GM23338 (cell line): Measurements from ENCODE around the gene IMMP2L. TPM values are rescaled to one million over a fixed set of nuclear protein-coding genes. Genes with fewer than 3 reads are reported as not detected.

Experiments
- ATAC-seq: fragments of 200-7000 bp; cut with Tn5 transposase; 3 replicates; pipeline ENCODE4 v1.9.1; 2020
- DNase-seq: peaks from one replicate; pipeline ENCODE4 v3.0.0-alpha.2; 2015; ENCODE audit warnings: low spot score
- H2AFZ ChIP-seq: fragments of 200-600 bp; sonication (generic); 2 replicates; pipeline ENCODE4 v1.8.0; 2016; ENCODE audit warnings: antibody characterized with exemption, mild to moderate bottlenecking, moderate library complexity
- H3F3A ChIP-seq: fragments of 200-600 bp; sonication (generic); replicated peaks from 2 replicates; pipeline ENCODE4 v1.8.0; 2017; ENCODE audit warnings: antibody characterized with exemption, mixed run types, low read depth
- H3K27ac ChIP-seq: fragments of 200-600 bp; sonication (generic); 2 replicates; pipeline ENCODE4 v1.6.1; 2016; ENCODE audit warnings: low read depth
- H3K27me3 ChIP-seq: fragments of 200-600 bp; sonication (generic); 2 replicates; pipeline ENCODE4 v1.8.0; 2016; ENCODE audit warnings: mild to moderate bottlenecking, mixed run types, moderate library complexity; ENCODE audit not compliant: insufficient read depth
- H3K36me3 ChIP-seq: fragments of 200-600 bp; sonication (generic); 2 replicates; pipeline ENCODE4 v1.8.0; 2016; ENCODE audit warnings: mild to moderate bottlenecking; ENCODE audit not compliant: insufficient read depth
- H3K4me1 ChIP-seq: fragments of 200-600 bp; sonication (generic); 2 replicates; pipeline ENCODE4 v1.8.0; 2016; ENCODE audit warnings: mild to moderate bottlenecking, moderate library complexity; ENCODE audit not compliant: insufficient read depth
- H3K4me2 ChIP-seq: fragments of 200-600 bp; sonication (generic); 2 replicates; pipeline ENCODE4 v1.7.1; 2017; ENCODE audit warnings: mixed run types
- H3K4me3 ChIP-seq: fragments of 200-600 bp; sonication (generic); 2 replicates; pipeline ENCODE4 v1.6.1; 2016; ENCODE audit warnings: mixed run types
- H3K79me2 ChIP-seq: fragments of 200-600 bp; sonication (generic); replicated peaks from 2 replicates; pipeline ENCODE4 v1.8.0; 2017; ENCODE audit warnings: mild to moderate bottlenecking; ENCODE audit not compliant: insufficient read depth
- H3K9me2 ChIP-seq: fragments of 200-600 bp; sonication (generic); 2 replicates; pipeline ENCODE4 v1.8.0; 2017; ENCODE audit not compliant: insufficient read depth
- H4K20me1 ChIP-seq: fragments of 200-600 bp; sonication (generic); replicated peaks from 2 replicates; pipeline ENCODE4 v1.8.0; 2017; ENCODE audit warnings: mild to moderate bottlenecking; ENCODE audit not compliant: insufficient read depth
- H3K27ac Mint-ChIP-seq: 2 replicates; pipeline ENCODE4 v1.8.0; 2020; ENCODE audit warnings: inconsistent platforms, mild to moderate bottlenecking, moderate library complexity, mixed read lengths
- H3K27me3 Mint-ChIP-seq: 3 replicates; pipeline ENCODE4 v1.8.0; 2022; ENCODE audit warnings: low read depth, mild to moderate bottlenecking, moderate library complexity, mixed read lengths, inconsistent platforms; ENCODE audit not compliant: insufficient read depth, poor library complexity
- H3K36me3 Mint-ChIP-seq: 3 replicates; pipeline ENCODE4 v1.8.0; 2021; ENCODE audit warnings: low read depth, mild to moderate bottlenecking, inconsistent platforms, moderate library complexity, mixed read lengths
- H3K4me1 Mint-ChIP-seq: 3 replicates; pipeline ENCODE4 v1.8.0; 2020; ENCODE audit warnings: mild to moderate bottlenecking, inconsistent platforms, mixed read lengths
- H3K4me3 Mint-ChIP-seq: 3 replicates; pipeline ENCODE4 v1.8.0; 2021; ENCODE audit warnings: moderate library complexity, mild to moderate bottlenecking, inconsistent platforms, mixed read lengths
- H3K9me3 Mint-ChIP-seq: 3 replicates; pipeline ENCODE4 v1.8.0; 2020; ENCODE audit warnings: moderate library complexity, mild to moderate bottlenecking, inconsistent platforms, mixed read lengths
- CREB1 ChIP-seq: fragments of 250-450 bp; sonication (Bioruptor Pico); IDR thresholded peaks from 2 replicates; pipeline ENCODE4 v1.5.0; 2020; ENCODE audit warnings: low read depth, mild to moderate bottlenecking, moderate library complexity
- EZH2 ChIP-seq: fragments of 200-600 bp; sonication (generic); IDR thresholded peaks from one replicate; pipeline ENCODE4 v1.8.0; 2017; ENCODE audit warnings: antibody characterized with exemption, mild to moderate bottlenecking, low read depth; ENCODE audit not compliant: unreplicated experiment
- EZH2phosphoT487 ChIP-seq: fragments of 200-600 bp; sonication (generic); IDR thresholded peaks from one replicate; pipeline ENCODE4 v1.8.1; 2018; ENCODE audit warnings: antibody characterized with exemption; ENCODE audit not compliant: unreplicated experiment
- JUNB ChIP-seq: IDR thresholded peaks from one replicate; pipeline ENCODE4 v1.6.1; 2016; ENCODE audit warnings: antibody characterized with exemption; ENCODE audit not compliant: unreplicated experiment
- NANOG ChIP-seq: IDR thresholded peaks from 2 replicates; pipeline ENCODE4 v1.6.1; 2016; ENCODE audit warnings: antibody characterized with exemption, borderline replicate concordance
- POLR2AphosphoS5 ChIP-seq: IDR thresholded peaks from 2 replicates; pipeline ENCODE4 v1.6.1; 2016; ENCODE audit warnings: antibody characterized with exemption, low read depth
- STAT1 ChIP-seq: IDR thresholded peaks from one replicate; pipeline ENCODE4 v1.6.1; 2016; ENCODE audit warnings: antibody characterized with exemption; ENCODE audit not compliant: unreplicated experiment
- ZNF114 ChIP-seq: fragments of 250-450 bp; sonication (Bioruptor Pico); IDR thresholded peaks from 2 replicates; pipeline ENCODE4 v1.5.0; 2020; ENCODE audit warnings: mild to moderate bottlenecking, moderate library complexity
- ZNF331 ChIP-seq: fragments of 250-450 bp; sonication (Bioruptor Pico); IDR thresholded peaks from 2 replicates; pipeline ENCODE4 v1.5.0; 2020; ENCODE audit warnings: low read depth, mild to moderate bottlenecking, moderate library complexity
- polyA plus RNA-seq: library from polyadenylated mRNA; unstranded; fragments of >200 nt; fragmentation: Nextera tagmentation; extraction: Ambion mirVana; gene quantifications from 2 replicates; pipeline ENCODE4 v1.2.1, GENCODE V29; 2016
- total RNA-seq: library from RNA; depleted of rRNA; stranded (reverse); fragments of >200 nt; shearing (Covaris generic); gene quantifications from 2 replicates; pipeline ENCODE4 v1.2.3, GENCODE V29; 2014
- TF ChIP-seq, protein P1 (sequence below): IDR thresholded peaks from 2 replicates; pipeline ENCODE4 v1.6.1; 2016; ENCODE audit warnings: antibody characterized with exemption
- TF ChIP-seq, protein P2 (sequence below): fragments of 250-450 bp; sonication (Bioruptor Pico); IDR thresholded peaks from 2 replicates; pipeline ENCODE4 v1.5.0; 2020; ENCODE audit warnings: mild to moderate bottlenecking, moderate library complexity
- TF ChIP-seq, protein P3 (sequence below), 2 experiments: fragments of 200-600 bp in 1 of 2; sonication (generic) in 1 of 2; conservative IDR thresholded peaks; 2 replicates each; pipeline versions ENCODE4 v1.5.1 to v1.6.1; 2016 to 2017; ENCODE audit warnings: antibody characterized with exemption in 2 of 2, low read depth in 2 of 2, mild to moderate bottlenecking in 2 of 2, moderate library complexity in 1 of 2
- TF ChIP-seq, protein P4 (sequence below): IDR thresholded peaks from one replicate; pipeline ENCODE4 v1.6.1; 2018; ENCODE audit warnings: antibody characterized with exemption; ENCODE audit not compliant: unreplicated experiment

Gene IMMP2L
- total and polyA plus RNA-seq, 2 experiments from 2014 or later, result 7.3 to 14.0 TPM

DNA sequence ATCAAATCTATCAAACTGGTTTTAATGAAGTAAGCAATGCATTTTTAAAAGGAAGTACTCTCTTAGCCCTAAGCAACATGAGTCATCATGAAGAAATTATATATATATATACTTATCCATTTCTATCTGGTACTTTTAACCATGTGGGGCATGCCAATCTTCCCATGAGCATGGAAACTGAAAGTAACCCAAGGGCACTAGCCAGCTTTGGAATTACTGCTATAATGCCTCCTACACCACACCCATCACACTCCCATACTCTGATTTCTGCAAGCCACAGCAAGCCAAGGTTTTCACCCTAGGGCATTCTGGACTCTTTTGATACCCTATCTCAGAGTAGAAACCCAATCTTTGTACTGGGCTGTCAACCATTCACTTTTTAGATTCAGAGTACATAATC, 204.6 kb downstream of the IMMP2L start:
- Histone ChIP-seq H3K4me2 (no peak overlapping the region), H3K27me3 (no peaks in the 10 kb centered on the region), H3K9me2 (no peaks in the 10 kb centered on the region), H3K36me3 (no peaks in the 10 kb centered on the region), H3K4me1 (0 out of 2 replicates have a peak, but pooled peaks cover 2% of the 10 kb centered on the region), H4K20me1 (no peaks in the 10 kb centered on the region), H2AFZ (no peak overlapping the region), H3K4me3 (no peak overlapping the region), H3F3A (no peaks in the 10 kb centered on the region), H3K79me2 (no peaks in the 10 kb centered on the region), H3K27ac (no peak overlapping the region)
- H3K36me3 Mint-ChIP-seq, result no peaks in the 10 kb centered on the region
- no peaks in the 10 kb centered on the region for H3K27me3 Mint-ChIP-seq
- H3K4me1 Mint-ChIP-seq, result peaks cover 3% of the 10 kb centered on the region; the same call in 2 of the 3 replicates
- no peak overlapping the region for H3K27ac Mint-ChIP-seq
- H3K9me3 Mint-ChIP-seq, result no peaks in the 10 kb centered on the region
- no peak overlapping the region for H3K4me3 Mint-ChIP-seq
- no peak for DNase-seq
- TF ChIP-seq, protein P1, sequence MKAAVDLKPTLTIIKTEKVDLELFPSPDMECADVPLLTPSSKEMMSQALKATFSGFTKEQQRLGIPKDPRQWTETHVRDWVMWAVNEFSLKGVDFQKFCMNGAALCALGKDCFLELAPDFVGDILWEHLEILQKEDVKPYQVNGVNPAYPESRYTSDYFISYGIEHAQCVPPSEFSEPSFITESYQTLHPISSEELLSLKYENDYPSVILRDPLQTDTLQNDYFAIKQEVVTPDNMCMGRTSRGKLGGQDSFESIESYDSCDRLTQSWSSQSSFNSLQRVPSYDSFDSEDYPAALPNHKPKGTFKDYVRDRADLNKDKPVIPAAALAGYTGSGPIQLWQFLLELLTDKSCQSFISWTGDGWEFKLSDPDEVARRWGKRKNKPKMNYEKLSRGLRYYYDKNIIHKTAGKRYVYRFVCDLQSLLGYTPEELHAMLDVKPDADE, result no peak
- TF ChIP-seq, protein P2, sequence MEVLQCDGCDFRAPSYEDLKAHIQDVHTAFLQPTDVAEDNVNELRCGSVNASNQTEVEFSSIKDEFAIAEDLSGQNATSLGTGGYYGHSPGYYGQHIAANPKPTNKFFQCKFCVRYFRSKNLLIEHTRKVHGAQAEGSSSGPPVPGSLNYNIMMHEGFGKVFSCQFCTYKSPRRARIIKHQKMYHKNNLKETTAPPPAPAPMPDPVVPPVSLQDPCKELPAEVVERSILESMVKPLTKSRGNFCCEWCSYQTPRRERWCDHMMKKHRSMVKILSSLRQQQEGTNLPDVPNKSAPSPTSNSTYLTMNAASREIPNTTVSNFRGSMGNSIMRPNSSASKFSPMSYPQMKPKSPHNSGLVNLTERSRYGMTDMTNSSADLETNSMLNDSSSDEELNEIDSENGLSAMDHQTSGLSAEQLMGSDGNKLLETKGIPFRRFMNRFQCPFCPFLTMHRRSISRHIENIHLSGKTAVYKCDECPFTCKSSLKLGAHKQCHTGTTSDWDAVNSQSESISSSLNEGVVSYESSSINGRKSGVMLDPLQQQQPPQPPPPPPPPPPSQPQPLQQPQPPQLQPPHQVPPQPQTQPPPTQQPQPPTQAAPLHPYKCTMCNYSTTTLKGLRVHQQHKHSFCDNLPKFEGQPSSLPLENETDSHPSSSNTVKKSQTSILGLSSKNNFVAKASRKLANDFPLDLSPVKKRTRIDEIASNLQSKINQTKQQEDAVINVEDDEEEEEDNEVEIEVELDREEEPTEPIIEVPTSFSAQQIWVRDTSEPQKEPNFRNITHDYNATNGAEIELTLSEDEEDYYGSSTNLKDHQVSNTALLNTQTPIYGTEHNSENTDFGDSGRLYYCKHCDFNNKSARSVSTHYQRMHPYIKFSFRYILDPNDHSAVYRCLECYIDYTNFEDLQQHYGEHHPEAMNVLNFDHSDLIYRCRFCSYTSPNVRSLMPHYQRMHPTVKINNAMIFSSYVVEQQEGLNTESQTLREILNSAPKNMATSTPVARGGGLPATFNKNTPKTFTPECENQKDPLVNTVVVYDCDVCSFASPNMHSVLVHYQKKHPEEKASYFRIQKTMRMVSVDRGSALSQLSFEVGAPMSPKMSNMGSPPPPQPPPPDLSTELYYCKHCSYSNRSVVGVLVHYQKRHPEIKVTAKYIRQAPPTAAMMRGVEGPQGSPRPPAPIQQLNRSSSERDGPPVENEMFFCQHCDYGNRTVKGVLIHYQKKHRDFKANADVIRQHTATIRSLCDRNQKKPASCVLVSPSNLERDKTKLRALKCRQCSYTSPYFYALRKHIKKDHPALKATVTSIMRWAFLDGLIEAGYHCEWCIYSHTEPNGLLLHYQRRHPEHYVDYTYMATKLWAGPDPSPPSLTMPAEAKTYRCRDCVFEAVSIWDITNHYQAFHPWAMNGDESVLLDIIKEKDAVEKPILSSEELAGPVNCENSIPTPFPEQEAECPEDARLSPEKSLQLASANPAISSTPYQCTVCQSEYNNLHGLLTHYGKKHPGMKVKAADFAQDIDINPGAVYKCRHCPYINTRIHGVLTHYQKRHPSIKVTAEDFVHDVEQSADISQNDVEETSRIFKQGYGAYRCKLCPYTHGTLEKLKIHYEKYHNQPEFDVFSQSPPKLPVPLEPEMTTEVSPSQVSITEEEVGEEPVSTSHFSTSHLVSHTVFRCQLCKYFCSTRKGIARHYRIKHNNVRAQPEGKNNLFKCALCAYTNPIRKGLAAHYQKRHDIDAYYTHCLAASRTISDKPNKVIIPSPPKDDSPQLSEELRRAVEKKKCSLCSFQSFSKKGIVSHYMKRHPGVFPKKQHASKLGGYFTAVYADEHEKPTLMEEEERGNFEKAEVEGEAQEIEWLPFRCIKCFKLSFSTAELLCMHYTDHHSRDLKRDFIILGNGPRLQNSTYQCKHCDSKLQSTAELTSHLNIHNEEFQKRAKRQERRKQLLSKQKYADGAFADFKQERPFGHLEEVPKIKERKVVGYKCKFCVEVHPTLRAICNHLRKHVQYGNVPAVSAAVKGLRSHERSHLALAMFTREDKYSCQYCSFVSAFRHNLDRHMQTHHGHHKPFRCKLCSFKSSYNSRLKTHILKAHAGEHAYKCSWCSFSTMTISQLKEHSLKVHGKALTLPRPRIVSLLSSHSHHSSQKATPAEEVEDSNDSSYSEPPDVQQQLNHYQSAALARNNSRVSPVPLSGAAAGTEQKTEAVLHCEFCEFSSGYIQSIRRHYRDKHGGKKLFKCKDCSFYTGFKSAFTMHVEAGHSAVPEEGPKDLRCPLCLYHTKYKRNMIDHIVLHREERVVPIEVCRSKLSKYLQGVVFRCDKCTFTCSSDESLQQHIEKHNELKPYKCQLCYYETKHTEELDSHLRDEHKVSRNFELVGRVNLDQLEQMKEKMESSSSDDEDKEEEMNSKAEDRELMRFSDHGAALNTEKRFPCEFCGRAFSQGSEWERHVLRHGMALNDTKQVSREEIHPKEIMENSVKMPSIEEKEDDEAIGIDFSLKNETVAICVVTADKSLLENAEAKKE (CRISPR knock-in tag), result no peak
- TF ChIP-seq, protein P3, sequence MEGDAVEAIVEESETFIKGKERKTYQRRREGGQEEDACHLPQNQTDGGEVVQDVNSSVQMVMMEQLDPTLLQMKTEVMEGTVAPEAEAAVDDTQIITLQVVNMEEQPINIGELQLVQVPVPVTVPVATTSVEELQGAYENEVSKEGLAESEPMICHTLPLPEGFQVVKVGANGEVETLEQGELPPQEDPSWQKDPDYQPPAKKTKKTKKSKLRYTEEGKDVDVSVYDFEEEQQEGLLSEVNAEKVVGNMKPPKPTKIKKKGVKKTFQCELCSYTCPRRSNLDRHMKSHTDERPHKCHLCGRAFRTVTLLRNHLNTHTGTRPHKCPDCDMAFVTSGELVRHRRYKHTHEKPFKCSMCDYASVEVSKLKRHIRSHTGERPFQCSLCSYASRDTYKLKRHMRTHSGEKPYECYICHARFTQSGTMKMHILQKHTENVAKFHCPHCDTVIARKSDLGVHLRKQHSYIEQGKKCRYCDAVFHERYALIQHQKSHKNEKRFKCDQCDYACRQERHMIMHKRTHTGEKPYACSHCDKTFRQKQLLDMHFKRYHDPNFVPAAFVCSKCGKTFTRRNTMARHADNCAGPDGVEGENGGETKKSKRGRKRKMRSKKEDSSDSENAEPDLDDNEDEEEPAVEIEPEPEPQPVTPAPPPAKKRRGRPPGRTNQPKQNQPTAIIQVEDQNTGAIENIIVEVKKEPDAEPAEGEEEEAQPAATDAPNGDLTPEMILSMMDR (conservative IDR thresholded peaks at IDR 0.05; ENCODE audit: low read depth in 2 of 2), result no peak
- TF ChIP-seq ZNF331 (CRISPR knock-in tag) (no peak), EZH2 (no peak), STAT1 (no peak), NANOG (no peak), ZNF114 (CRISPR knock-in tag) (no peak), CREB1 (CRISPR knock-in tag) (no peak), POLR2AphosphoS5 (no peak), JUNB (no peak), EZH2phosphoT487 (no peak)
- TF ChIP-seq, protein P4, sequence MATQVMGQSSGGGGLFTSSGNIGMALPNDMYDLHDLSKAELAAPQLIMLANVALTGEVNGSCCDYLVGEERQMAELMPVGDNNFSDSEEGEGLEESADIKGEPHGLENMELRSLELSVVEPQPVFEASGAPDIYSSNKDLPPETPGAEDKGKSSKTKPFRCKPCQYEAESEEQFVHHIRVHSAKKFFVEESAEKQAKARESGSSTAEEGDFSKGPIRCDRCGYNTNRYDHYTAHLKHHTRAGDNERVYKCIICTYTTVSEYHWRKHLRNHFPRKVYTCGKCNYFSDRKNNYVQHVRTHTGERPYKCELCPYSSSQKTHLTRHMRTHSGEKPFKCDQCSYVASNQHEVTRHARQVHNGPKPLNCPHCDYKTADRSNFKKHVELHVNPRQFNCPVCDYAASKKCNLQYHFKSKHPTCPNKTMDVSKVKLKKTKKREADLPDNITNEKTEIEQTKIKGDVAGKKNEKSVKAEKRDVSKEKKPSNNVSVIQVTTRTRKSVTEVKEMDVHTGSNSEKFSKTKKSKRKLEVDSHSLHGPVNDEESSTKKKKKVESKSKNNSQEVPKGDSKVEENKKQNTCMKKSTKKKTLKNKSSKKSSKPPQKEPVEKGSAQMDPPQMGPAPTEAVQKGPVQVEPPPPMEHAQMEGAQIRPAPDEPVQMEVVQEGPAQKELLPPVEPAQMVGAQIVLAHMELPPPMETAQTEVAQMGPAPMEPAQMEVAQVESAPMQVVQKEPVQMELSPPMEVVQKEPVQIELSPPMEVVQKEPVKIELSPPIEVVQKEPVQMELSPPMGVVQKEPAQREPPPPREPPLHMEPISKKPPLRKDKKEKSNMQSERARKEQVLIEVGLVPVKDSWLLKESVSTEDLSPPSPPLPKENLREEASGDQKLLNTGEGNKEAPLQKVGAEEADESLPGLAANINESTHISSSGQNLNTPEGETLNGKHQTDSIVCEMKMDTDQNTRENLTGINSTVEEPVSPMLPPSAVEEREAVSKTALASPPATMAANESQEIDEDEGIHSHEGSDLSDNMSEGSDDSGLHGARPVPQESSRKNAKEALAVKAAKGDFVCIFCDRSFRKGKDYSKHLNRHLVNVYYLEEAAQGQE, result no peak
- ATAC-seq, result no peak
